HG03457 (cell line): Measurements from ENCODE around the gene CFAP92.
"Not testable (repeated sequence)": the region's sequence is repeated elsewhere in the genome, so short reads cannot be mapped to it uniquely, and the experiment has no call there.

Experiments used
- ATAC-seq: cut with Tn5 transposase; IDR thresholded peaks from one replicate; pipeline ENCODE4 v1.9.1; 2021; ENCODE audit warnings: moderate number of reproducible peaks; ENCODE audit not compliant: unreplicated experiment

The CFAP92 gene

DNA sequence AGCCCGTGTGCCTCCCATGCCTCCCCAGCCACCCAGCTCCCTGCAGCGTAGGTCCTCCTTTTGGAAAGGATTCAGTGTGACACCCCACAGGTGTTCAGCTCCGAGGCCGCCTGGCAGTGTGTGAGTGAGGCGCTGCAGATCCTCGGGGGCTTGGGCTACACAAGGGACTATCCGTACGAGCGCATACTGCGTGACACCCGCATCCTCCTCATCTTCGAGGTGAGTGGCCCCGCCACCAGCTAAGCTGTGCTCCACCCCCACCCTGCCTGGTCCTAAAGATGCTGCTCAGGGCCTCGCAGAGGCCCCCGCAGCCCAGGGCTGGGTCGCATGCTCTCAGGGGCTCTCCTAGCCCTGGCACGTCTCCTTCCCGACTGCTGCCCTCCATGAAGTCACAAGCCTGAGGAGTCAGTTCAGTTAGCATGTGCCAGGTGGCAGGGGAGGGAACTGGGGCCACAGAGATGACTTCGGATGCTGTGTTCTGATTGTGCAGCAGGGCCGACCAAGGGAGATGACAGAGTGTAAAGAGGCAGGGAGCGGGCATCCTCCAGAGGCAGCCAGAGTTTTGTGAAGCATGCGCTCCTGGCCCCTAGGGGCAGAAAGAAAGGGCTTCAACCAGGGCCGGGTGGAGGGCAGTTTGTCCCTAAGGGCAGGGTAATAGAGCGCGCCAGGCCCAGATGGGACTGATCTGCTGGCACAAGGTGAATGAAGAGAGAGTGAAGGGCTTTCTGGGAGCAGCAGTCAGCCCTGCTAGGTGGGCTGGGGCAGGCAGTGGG lies 87.7 kb downstream of the CFAP92 start:
- ATAC-seq, result no peak

DNA sequence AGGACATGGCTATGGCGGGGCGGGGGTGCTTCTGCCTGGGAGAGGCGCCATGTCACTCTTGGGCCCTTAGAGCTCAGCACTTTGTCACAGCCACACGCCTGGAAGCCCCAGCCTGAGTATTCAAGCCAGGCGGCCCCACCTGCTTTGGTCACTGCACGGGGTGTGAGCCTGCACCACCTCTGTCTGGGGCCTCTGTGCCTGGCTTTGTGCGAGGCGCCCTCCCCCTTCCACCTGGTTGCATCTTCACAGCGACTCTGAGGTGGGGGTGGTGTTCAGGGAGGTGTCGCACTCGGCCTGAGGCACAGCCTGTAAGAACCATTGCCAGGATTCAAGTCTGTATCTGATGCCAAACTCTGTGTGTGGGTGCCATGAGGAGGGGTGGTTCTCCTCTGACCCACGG lies 90.4 kb downstream of the CFAP92 start:
- ATAC-seq, result no peak

DNA sequence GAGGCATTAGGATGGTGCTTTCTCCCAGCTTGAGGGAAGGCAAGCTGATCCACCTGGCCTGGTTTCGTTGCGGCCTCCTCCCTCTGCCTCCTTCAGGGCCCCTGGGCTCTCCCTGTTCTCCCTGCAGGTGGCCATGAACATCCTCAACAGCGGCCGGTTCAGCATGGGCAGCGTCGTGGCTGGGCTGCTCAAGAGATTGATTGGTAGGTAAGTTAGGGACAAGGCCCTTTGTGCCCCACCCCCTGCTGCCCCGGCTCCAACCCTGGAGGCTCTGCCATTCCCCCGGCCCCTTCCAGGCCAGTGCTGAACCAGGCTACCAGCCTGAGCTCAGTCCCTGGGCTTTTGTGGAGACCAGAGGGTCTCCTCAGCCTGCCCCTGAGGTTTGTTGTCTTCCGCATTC lies 91.5 kb downstream of the CFAP92 start:
- no peak for ATAC-seq

DNA sequence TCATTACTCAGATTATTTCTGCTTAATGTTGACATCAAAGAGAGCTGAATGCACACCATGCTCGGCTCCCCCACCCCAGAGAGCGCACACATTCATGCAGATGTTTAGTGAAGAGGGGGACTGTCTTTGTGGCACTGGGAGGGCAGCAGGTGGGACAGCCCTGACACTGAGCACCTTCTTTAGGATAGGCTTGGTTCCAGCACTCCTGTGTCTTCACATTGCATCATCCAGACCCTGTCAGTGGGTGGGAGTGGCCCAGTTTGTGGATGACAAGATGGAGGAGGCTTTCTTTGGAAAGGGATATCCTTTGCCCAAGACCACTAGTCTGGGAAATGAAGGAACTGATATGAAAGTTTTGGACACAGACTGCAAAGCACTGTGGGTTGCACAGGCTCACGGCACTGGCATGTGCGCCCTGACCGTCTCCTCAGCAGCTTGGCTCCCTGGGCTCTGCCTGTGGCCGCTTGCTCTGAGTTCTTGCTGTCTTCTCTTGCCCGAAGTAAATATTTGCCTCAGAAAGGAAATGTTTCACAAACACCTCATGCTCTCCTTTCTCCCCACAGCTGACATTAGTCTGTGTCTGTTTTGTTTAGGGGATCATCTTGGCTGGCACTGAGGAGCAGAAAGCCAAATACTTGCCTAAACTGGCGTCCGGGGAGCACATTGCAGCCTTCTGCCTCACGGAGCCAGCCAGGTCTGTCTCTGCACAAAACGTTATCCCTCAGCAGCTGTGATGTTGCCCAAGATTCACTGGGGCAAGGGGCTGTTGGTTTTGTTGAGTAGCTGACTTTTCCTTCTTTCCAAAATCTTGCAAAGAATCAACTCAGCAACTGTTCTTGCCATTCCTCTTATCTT lies 97.8 kb downstream of the CFAP92 start:
- no peak for ATAC-seq

DNA sequence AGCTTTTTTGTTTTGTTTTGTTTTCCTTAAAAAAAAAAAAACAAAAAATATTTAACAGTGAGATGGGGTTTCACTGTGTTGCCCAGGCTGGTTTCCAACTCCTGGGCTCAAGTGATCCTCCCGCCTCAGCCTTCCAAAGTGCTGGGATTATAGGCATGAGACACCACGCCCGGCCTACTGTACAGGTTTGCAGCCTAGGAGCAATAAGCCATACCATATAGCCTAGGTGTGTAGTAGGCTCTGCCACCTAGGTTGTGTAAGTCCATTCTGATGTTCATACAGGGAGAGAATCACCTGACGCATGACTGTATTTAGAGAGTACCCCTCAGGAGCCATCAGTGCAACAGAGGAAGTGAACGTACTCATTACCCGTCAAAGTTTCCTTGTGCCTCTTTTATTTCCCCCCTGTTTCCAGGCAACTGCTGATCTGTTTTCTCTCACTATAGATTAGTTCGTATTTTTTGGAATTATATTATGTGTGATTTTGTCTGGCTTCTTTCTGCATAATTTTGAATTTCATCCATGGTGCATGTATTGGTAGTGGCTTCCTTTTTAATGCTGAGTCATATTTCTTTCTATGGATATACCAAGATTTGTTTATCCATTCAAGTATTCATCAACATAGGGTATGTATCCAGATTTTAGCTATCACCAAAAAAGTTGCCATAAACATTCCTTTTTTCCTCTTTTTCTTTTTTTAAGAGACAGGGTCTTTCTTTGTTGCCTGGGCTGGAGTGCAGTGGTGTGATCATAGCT lies 104.6 kb downstream of the CFAP92 start:
- no peak for ATAC-seq

DNA sequence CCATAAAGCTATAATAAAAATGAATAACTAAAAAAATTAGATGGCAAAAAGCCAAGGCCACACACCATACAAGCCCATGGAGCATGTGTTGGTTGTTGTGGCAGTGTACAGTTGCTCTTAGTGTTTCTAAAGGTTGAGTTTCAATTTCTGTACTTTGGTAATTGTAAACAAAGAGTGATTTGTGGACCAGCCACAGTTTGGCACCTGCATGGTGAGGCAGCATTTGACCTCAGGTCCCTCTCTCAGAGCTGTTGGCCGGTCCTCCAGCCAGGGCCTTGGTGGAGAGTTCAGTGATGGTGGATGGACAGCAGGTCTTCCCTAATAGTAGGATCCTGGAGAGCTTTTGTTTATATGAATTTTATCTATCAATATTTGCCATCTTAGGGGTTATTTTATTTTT lies 108.9 kb downstream of the CFAP92 start:
- ATAC-seq, result no peak

DNA sequence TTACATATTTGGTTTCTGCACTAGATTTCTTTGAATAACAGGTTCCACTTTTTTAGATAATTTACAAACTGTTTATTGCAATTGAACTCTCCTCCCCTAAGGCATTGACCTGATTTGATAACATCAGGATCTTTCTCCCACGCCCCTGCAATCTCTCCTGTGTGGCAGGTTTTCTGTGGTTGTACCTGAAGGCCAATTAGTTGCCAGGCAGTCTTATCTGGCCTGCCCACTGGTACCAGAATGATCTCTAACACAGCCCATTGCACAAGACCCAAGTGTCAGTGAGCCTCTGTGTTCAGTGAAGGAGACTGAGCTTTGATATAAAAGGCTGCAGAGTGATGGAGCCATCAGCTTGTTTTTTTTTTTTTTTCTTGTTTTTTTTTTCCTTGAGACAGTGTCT lies 111.2 kb downstream of the CFAP92 start:
- ATAC-seq, result no peak

DNA sequence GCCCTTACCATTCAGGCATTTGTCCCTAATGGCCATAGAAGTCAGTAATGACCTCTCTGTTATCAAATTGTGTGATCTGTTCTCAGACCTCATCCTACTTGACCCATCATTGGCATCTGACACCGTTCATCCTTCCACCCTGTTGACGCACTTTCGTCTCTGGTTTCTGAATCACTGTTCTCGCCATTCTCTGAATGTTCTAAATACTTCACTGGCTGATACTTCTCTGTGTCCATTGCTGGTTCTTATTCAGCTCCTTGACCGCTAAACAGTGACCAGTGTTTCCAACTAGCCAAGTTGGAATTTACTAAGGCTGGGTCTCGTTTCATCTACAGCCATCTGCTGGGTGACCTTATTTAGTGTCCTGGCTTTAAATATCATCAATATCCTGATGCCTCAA lies 112.3 kb downstream of the CFAP92 start:
- ATAC-seq, result no peak

DNA sequence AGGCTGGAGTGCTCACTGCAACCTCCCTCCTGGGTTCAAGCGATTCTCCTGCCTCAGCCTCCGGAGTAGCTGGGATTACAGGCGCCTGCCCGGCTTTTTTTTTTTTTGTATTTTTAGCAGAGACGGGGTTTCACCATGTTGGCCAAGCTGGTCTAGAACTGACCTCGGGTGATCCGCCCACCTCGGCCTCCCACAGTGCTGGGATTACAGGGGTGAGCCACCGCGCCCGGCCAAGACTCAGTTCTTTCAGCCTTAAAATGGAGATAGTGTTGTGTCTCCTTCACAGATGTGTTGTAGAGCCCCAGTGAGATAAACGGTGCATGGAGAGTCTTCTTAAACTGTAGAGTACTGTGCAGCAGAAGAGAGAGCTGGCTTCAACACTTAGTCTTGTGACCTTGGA lies 113.4 kb downstream of the CFAP92 start:
- not testable (repeated sequence) for ATAC-seq

DNA sequence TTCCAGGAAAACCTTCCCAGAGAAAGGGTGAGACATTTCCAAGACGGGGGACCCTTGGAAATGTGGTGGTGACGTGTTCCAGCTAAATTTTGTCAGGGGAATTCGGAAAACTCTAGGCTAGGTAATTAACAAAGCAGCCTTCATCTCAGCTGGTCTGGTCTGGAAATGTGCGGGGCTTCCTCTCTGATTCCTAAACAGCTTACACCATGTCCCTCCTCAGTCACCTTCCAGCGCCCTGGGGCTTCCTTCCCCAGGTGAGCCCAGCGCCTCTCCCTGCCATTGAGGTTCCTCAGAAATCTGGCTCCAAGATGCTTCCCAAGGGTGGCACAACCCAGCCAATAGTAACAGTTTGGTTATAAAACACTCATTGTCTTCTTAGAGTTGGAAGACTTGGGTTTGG lies 113.9 kb downstream of the CFAP92 start:
- no peak for ATAC-seq

DNA sequence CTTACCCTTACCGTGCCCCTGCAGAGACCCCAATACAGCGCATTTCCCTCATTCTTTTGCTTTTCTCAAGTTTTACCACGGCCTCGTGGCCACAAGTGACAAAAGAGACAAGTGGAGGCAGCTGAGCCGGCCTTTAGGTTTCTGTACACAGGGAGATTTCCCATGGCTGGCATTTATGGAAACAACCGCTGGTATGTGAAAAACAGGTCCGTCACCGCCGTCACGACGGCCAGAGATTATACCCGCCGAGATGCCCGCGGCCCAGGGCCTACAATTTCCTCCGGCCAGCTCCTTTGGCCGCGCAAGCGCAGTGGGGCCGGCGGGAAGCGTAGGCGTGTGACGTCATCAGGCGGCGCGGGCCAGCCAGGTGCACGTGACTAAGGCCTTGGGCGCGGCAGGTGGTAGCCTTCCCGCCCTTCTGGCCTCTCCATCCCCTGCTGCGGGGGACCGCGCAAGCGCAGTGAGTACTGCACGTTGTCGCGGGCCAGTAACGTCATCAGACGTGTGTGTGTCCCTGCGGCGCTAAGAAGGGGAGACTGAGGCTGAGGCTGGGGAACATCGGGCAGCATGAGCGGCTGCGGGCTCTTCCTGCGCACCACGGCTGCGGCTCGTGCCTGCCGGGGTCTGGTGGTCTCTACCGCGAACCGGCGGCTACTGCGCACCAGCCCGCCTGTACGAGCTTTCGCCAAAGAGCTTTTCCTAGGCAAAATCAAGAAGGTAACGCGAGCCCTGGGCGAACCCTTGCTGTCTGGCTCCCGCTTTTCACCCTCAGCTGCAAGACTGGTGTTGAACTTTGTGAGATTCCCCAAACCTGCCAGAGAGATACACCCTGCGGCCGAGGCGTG lies 114.5 kb downstream of the CFAP92 start, which contains the start of gene ACAD9:
TSS of gene ACAD9 (plus strand) at position 496 of the 845 bp plus-strand sequence. CDS start at position 568, 72 bp downstream.
- peak; percentile 75 for ATAC-seq

DNA sequence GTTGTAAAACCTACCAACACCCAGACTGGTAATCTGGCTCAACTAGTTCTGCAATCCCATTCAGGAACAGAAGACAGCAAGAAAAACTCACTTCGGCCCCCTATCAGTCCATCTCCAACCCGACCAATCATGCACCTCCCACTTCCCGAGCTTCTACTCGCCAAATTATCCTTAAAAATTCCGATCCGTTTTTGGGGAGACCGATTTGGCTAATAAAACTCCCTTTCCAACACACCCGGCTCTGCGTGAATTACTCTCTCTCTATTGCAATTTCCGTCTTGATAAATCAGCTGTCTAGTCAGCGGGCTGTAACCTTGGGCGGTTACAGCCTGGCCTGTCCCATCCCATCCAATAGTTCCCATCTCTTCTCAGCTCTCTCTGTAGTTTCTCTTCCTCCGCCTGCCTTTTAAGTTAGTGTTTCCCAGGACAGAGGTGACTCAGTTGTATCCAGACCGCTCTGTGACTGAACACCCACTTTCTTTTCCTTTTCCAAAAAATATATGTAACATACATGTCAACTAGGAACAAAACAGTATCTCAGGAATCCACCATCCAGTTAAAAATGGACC lies 115.2 kb downstream of the CFAP92 start:
- ATAC-seq, result peak; percentile 7

DNA sequence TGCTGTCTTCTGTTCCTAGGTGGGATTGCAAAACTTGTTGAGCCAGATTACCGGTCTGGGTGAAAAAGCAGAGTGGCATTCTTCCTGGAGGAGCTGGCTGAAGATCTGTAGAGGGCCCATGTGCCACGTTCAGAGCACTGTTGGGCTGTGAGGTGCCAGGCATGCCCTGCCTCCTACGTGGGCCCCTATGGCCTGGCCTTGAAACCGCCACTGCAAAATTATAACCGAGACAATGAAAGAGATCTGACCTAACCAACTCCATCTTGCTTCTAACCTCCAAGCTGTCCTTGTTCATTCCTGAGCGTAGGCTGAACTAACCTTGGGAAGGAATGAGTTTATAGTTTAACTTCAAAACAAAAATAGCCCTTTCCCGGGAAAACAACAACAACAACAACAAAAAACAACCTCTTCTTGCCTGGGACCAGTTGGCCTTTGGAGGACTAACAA lies 115.8 kb downstream of the CFAP92 start:
- no peak for ATAC-seq

DNA sequence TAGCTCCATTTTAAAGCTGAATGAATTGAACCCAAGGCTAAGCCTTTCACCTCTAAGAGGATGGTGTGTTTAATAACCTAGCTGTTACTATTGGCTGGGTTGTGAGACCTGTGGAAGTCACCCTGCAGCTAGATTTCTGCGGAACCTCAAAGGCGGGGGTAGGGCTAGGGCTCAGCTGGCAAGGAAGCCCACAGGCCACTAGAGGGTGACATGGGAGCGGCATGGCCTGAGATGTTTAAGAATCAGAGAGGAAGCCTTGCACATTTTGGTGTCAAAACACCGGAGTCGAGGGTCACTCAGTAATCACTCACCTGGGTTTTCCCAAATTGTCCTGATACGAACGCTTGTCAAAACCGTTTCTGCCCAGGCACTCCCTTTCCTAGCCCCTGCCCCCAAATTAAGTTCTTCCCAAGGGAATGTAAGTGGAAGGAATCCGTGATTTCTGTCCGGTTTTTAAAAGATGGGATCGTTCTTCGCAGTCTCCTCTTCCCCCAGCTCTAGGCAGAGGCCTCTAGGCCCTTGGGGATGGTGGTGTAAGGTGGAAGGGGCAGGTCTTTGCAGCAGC lies 118.2 kb downstream of the CFAP92 start:
- ATAC-seq, result no peak

DNA sequence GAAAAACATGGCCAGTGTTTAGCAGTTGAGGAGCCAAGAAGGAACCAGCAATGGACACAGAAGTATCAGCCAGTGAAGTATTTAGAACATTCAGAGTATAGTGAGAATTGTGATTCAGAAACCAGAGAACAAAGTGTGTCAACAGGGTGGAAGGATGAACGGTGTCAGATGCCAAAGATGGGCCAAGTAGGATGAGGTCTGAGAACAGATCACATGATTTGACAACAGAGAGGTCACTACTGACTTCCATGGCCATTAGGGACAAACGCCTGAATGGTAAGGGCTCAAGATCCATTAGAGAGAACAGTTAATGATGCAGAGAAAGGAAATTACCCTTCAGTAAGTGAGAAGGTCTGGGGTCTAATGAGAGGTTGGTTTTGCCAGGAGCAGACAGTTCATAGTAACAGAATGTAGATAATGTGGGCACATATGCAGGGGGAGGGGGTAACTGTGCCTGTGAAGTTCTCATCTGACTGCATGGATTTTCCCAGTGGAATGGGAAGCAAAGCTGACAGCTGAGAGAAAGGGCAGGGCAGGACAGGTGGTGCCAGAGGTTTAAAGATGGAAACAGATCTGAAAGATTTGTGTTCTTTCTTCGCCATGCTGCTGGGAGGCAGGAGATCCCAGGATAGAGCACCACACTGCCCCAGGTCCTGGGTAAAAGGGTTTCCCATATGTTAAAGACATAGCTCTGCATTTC lies 119.2 kb downstream of the CFAP92 start:
- ATAC-seq, result no peak

DNA sequence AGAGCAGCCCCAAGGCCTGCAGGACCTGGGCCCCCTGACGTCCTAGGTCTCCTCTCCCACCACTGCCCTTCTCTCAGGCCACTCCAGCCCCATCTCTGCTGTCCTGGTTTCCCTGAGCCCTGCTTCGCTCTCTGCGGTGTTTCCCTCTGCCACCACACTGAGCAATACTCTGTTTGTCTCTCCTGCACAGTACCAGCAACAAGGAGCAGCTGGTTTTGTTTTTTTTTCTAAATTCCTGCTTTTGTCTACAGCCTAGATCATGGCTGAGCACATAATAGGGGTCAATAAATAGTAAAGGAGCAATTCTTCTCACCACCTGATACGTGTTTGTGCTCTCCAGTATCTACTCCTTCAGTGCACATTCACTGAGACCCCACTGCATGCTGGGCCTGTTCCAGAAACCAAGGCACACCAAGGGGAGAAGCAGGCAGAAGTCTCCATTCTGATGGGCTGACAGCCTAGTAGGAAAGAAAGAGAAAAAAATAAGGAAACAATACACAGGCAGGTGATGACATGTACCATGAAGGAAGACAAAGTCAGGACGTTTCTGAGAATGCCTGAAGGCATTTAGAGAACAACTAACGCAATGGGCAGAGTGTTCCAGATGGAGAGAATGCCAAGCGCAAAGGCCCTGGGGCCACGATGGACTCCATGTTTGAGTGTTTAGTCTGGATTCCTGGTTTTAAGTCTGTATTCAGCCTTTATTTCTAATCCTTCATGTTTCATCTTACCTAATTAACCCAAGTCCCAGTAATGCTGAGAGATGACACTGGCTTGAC lies 120.4 kb downstream of the CFAP92 start:
- no peak for ATAC-seq

DNA sequence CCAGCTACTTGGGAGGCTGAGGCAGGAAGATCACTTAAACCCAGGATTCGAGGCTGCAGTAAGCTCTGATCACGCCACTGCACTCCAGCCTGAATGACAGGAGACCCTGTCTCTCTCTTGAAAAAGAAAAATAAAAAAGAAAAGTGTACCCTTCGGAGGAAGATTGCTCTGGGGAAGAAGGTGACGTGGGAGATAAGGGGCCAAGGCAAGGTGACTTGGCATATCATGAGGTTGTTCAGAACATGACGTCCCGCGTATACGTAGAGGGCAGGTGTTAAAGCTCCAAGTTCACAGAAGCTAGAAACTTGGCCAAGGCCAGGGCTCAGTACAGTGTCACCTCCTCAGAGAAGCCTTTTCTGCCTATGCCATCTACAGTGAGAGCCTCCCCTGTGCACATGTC lies 121.1 kb downstream of the CFAP92 start:
- ATAC-seq, result no peak

DNA sequence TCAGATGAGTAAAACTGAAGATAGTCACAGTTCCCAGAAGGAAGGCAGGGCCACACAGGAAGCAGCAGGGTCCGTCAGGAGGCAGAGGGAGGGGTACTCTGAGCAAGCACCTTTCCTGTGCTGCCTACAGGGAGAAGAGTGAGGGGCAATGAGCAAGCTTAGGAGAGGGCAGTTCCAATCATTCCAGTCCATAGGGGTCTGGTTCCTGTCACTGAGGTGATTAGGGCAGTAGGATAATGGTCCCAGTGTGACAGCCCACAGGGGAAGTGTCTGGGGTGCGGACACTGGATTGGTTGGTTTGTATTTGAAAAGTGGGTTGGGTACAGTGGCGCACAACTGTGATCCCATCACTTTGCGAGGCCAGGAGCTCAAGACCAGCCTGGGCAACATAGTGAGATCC lies 121.6 kb downstream of the CFAP92 start:
- ATAC-seq, result no peak
